H1 (cell line): ENCODE results near the gene CBLC. TPM values are rescaled to one million over a fixed set of nuclear protein-coding genes. Genes with fewer than 3 reads are reported as not detected.

Source experiments
- BACH1 ChIP-seq: IDR thresholded peaks from 2 replicates; pipeline ENCODE4 v1.6.1; 2012; ENCODE audit warnings: low read length, improper control_type of control experiment
- CBX5 ChIP-seq: fragments of 300-800, 300-1000 bp; sonication (generic); IDR thresholded peaks from 2 replicates; pipeline ENCODE4 v1.7.1; 2016; ENCODE audit warnings: antibody characterized with exemption, low read length, low read depth
- CHD2 ChIP-seq: IDR thresholded peaks from 2 replicates; pipeline ENCODE4 v1.6.1; 2012; ENCODE audit warnings: low read length, improper control_type of control experiment
- CREB1 ChIP-seq: IDR thresholded peaks from 2 replicates; pipeline ENCODE4 v1.6.1; 2012; ENCODE audit warnings: inconsistent platforms
- EP300 ChIP-seq, 2 experiments: IDR thresholded peaks; 1 replicate in 1 of 2; 2 replicates in 1 of 2; pipeline ENCODE4 v1.6.1; 2011 to 2012; ENCODE audit warnings: low read depth in 2 of 2, low read length in 2 of 2, mild to moderate bottlenecking in 2 of 2, borderline replicate concordance in 1 of 2, inconsistent platforms in 1 of 2, moderate library complexity in 1 of 2
- EZH2 ChIP-seq: fragments of 200-600 bp; sonication (generic); IDR thresholded peaks from 2 replicates; pipeline ENCODE4 v1.7.1; 2012; ENCODE audit warnings: low read depth, mild to moderate bottlenecking, moderate library complexity, low read length, inconsistent platforms; ENCODE audit not compliant: severe bottlenecking
- RAD21 ChIP-seq, 2 experiments: IDR thresholded peaks in 1 of 2; conservative IDR thresholded peaks in 1 of 2; 2 replicates each; pipeline ENCODE4 v1.6.1; 2011; ENCODE audit warnings: low read depth in 2 of 2, low read length in 2 of 2, improper control_type of control experiment in 1 of 2, inconsistent platforms in 1 of 2, mild to moderate bottlenecking in 1 of 2, moderate library complexity in 1 of 2
- RBBP5 ChIP-seq: IDR thresholded peaks from 2 replicates; pipeline ENCODE4 v1.7.1; 2012; ENCODE audit warnings: low read depth, mild to moderate bottlenecking, inconsistent platforms, low read length, moderate library complexity, borderline replicate concordance
- SIN3A ChIP-seq, 2 experiments: IDR thresholded peaks in 1 of 2; conservative IDR thresholded peaks in 1 of 2; 2 replicates each; pipeline ENCODE4 v1.6.1; 2011 to 2012; ENCODE audit warnings: low read length in 2 of 2, improper control_type of control experiment in 1 of 2, low read depth in 1 of 2, mild to moderate bottlenecking in 1 of 2
- SIX5 ChIP-seq: IDR thresholded peaks from 2 replicates; pipeline ENCODE4 v1.6.1; 2011; ENCODE audit warnings: mild to moderate bottlenecking, low read depth, low read length
- TAF1 ChIP-seq: IDR thresholded peaks from 2 replicates; pipeline ENCODE4 v1.6.1; 2011; ENCODE audit warnings: mild to moderate bottlenecking, low read depth, low read length
- TAF7 ChIP-seq: optimal IDR thresholded peaks from 2 replicates; pipeline ENCODE3; 2011; ENCODE audit warnings: low read depth, mild to moderate bottlenecking, inconsistent platforms, low read length, moderate library complexity, borderline replicate concordance
- TBP ChIP-seq: IDR thresholded peaks from 2 replicates; pipeline ENCODE4 v1.6.1; 2011; ENCODE audit warnings: low read depth, low read length, improper control_type of control experiment
- TCF12 ChIP-seq: IDR thresholded peaks from 2 replicates; pipeline ENCODE4 v1.6.1; 2011; ENCODE audit warnings: low read depth, mild to moderate bottlenecking, low read length
- TEAD4 ChIP-seq: IDR thresholded peaks from 2 replicates; pipeline ENCODE4 v1.6.1; 2012; ENCODE audit warnings: low read depth, low read length, inconsistent platforms, mixed read lengths
- polyA plus RNA-seq, 7 experiments: library from polyadenylated mRNA; depleted of rRNA in 3 of 7; stranded (reverse) in 5 of 7; unstranded in 2 of 7; fragments of >200 nt in 5 of 7; fragments of 200-250 nt in 2 of 7; gene quantifications; 1 replicate in 5 of 7; 2 replicates in 1 of 7; 4 replicates in 1 of 7; pipeline versions ENCODE4 v1.2.1 to v1.2.3, GENCODE V29; 2011 to 2013; ENCODE audit warnings: missing spikeins in 2 of 7, mixed read lengths in 2 of 7
- total RNA-seq: library from RNA; stranded (reverse); fragmentation: NEBNext Ultra II Directional; extraction: Animal tissue kit (Norgen Biotek cat#: 25700); gene quantifications from 2 replicates; pipeline ENCODE4 v1.2.1, GENCODE V29; 2021
- TF ChIP-seq, protein P1 (sequence below): IDR thresholded peaks from 2 replicates; pipeline ENCODE4 v1.6.1; 2012; ENCODE audit warnings: inconsistent platforms
- TF ChIP-seq, protein P2 (sequence below), 3 experiments: IDR thresholded peaks; 1 replicate in 2 of 3; 2 replicates in 1 of 3; pipeline versions ENCODE4 v1.5.1 to v1.6.1; 2011; ENCODE audit warnings: low read length in 3 of 3, mild to moderate bottlenecking in 3 of 3, inconsistent platforms in 2 of 3, low read depth in 1 of 3, moderate library complexity in 1 of 3; ENCODE audit not compliant: insufficient read depth in 1 of 3; ENCODE audit errors: control extremely low read depth in 1 of 3
- TF ChIP-seq, protein P3 (sequence below): IDR thresholded peaks from 2 replicates; pipeline ENCODE4 v1.6.1; 2012; ENCODE audit warnings: low read length, inconsistent platforms

Gene CBLC
- total and polyA plus RNA-seq, 2 of the 8 experiments (the other 6 are each of a cell fraction or from before 2014, with no cell fraction given), result 17.4 to 35.7 TPM

DNA sequence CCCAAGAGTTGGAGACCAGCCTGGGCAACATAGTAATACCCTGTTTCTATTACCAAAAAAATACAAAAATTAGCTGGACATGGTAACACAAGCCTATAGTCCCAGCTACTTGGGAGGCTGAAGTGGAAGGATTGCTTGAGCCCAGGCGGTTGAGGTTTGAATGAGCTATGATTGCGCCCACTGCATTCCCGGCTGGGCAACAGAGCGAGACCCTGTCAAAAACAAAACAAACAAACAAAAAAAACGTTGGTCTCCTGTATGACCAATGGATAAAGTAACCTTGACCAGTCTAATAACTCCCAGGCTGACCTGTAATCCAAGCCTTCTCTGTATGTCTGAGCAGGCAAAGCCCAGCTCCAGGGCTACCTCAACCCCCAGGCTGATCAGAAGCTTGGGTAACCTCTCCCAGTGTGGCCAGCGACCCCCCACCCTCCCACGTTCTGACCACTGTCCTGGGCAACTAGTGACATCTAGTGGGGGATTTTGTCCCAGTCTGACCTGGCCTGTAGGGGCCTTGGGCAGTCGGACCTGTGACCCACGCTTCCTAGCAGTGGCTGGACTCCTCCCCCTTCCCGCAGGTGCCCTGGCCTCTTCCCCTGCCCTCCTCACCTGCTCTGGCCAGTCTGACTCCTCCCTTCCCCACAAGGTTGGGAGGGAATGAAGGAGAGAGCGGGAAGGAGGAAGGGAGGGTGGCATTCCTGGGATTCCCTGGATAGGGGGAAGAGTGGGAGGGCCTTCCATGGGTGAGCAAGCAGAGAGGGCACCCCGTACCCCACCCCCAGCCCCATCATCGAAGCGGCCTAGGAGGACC lies 30.2 kb downstream of the CBLC start (continued):
- no peak for TF ChIP-seq SIN3A (conservative IDR thresholded peaks at IDR 0.05 in 1 of 2, IDR thresholded peaks at IDR 0.05 in 1 of 2; ENCODE audit: low read depth in 1 of 2, low read length in 2 of 2)
- peak in 1 of 2 experiments; percentile 44; a peak in 1 of 3 replicates for TF ChIP-seq EP300 (IDR thresholded peaks at IDR 0.05; ENCODE audit: borderline replicate concordance in 1 of 2, low read depth in 2 of 2, low read length in 2 of 2)
- TF ChIP-seq TAF1, result no peak
- TF ChIP-seq, protein P1, sequence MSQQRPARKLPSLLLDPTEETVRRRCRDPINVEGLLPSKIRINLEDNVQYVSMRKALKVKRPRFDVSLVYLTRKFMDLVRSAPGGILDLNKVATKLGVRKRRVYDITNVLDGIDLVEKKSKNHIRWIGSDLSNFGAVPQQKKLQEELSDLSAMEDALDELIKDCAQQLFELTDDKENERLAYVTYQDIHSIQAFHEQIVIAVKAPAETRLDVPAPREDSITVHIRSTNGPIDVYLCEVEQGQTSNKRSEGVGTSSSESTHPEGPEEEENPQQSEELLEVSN, result peak; percentile 60
- TF ChIP-seq SIX5, result no peak
- TF ChIP-seq TCF12, result peak; percentile 64; the same call in 1 of the 2 replicates
- no peak for TF ChIP-seq EZH2
- TF ChIP-seq RBBP5, result no peak
- TF ChIP-seq CBX5, result no peak
- 0 out of 2 replicates have a peak, but pooled peaks have one; percentile 1 for TF ChIP-seq CHD2
- peak; percentile 9 for TF ChIP-seq TAF7
- TF ChIP-seq BACH1, result peak; percentile 41; the same call in 1 of the 2 replicates
- peak; percentile 77 to 84 for TF ChIP-seq RAD21 (IDR thresholded peaks at IDR 0.05 in 1 of 2, conservative IDR thresholded peaks at IDR 0.05 in 1 of 2; ENCODE audit: low read depth in 2 of 2, low read length in 2 of 2)
- no peak; the same call in 1 of the 2 replicates for TF ChIP-seq CREB1
- no peak for TF ChIP-seq TBP
- TF ChIP-seq, protein P2, sequence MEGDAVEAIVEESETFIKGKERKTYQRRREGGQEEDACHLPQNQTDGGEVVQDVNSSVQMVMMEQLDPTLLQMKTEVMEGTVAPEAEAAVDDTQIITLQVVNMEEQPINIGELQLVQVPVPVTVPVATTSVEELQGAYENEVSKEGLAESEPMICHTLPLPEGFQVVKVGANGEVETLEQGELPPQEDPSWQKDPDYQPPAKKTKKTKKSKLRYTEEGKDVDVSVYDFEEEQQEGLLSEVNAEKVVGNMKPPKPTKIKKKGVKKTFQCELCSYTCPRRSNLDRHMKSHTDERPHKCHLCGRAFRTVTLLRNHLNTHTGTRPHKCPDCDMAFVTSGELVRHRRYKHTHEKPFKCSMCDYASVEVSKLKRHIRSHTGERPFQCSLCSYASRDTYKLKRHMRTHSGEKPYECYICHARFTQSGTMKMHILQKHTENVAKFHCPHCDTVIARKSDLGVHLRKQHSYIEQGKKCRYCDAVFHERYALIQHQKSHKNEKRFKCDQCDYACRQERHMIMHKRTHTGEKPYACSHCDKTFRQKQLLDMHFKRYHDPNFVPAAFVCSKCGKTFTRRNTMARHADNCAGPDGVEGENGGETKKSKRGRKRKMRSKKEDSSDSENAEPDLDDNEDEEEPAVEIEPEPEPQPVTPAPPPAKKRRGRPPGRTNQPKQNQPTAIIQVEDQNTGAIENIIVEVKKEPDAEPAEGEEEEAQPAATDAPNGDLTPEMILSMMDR (IDR thresholded peaks at IDR 0.05; ENCODE audit: control extremely low read depth in 1 of 3, insufficient read depth in 1 of 3, low read depth in 1 of 3, low read length in 3 of 3), result peak; percentile 68 to 90 (median 84)
- TF ChIP-seq TEAD4, result peak; percentile 100
- TF ChIP-seq, protein P3, sequence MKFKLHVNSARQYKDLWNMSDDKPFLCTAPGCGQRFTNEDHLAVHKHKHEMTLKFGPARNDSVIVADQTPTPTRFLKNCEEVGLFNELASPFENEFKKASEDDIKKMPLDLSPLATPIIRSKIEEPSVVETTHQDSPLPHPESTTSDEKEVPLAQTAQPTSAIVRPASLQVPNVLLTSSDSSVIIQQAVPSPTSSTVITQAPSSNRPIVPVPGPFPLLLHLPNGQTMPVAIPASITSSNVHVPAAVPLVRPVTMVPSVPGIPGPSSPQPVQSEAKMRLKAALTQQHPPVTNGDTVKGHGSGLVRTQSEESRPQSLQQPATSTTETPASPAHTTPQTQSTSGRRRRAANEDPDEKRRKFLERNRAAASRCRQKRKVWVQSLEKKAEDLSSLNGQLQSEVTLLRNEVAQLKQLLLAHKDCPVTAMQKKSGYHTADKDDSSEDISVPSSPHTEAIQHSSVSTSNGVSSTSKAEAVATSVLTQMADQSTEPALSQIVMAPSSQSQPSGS, result no peak
- TF ChIP-seq, all 59 proteins: peak for 13
